ENCODE results near the gene SLC35F2.
"Not testable (repeated sequence)": the region's sequence is repeated elsewhere in the genome, so short reads cannot be mapped to it uniquely, and the experiment has no call there.

The SLC35F2 gene

GRCh38 chr11:107789767-107790166 is 68.8 kb downstream of the SLC35F2 start:
- no peak for DNase-seq (ENCODE audit: low read depth in 2 of 2)

- no peak for DNase-seq (ENCODE audit: low read depth in 2 of 2)
These were observed 70.9 kb downstream of the SLC35F2 start for GRCh38 chr11:107787733-107788132.

GRCh38 chr11:107785401-107785800 is 73.2 kb downstream of the SLC35F2 start:
- peak in 1 of 2 experiments; percentile 17 for DNase-seq (ENCODE audit: low read depth in 2 of 2)

GRCh38 chr11:107783121-107783520 is 75.5 kb downstream of the SLC35F2 start:
- DNase-seq (ENCODE audit: low read depth in 2 of 2), result no peak

- DNase-seq (ENCODE audit: low read depth in 2 of 2), result no peak
These were observed 77.8 kb downstream of the SLC35F2 start for GRCh38 chr11:107780775-107781174.

- no peak for DNase-seq (ENCODE audit: low read depth in 2 of 2)
These were observed 78.5 kb downstream of the SLC35F2 start for GRCh38 chr11:107780136-107780535.

GRCh38 chr11:107778839-107779517 is 79.6 kb downstream of the SLC35F2 start:
- DNase-seq (ENCODE audit: low read depth in 2 of 2), result no peak

GRCh38 chr11:107777110-107777509 is 81.5 kb downstream of the SLC35F2 start:
- no peak for DNase-seq (ENCODE audit: low read depth in 2 of 2)

GRCh38 chr11:107776062-107776461 is 82.5 kb downstream of the SLC35F2 start:
- DNase-seq (ENCODE audit: low read depth in 2 of 2), result no peak

GRCh38 chr11:107770551-107770951 is 88.0 kb downstream of the SLC35F2 start:
- DNase-seq (ENCODE audit: low read depth in 2 of 2), result no peak

GRCh38 chr11:107769189-107769588 is 89.4 kb downstream of the SLC35F2 start:
- no peak for DNase-seq (ENCODE audit: low read depth in 2 of 2)

- DNase-seq (ENCODE audit: low read depth in 2 of 2), result not testable (repeated sequence)
These were observed 99.8 kb downstream of the SLC35F2 start for GRCh38 chr11:107758719-107759355.

GRCh38 chr11:107757661-107758060 is 100.9 kb downstream of the SLC35F2 start:
- no peak for DNase-seq (ENCODE audit: low read depth in 2 of 2)

GRCh38 chr11:107756553-107756952 is 102.0 kb downstream of the SLC35F2 start:
- no peak for DNase-seq (ENCODE audit: low read depth in 2 of 2)

- DNase-seq (ENCODE audit: low read depth in 2 of 2), result no peak
These were observed 105.4 kb downstream of the SLC35F2 start for GRCh38 chr11:107752949-107753822.

- DNase-seq (ENCODE audit: low read depth in 2 of 2), result no peak
These were observed 106.1 kb downstream of the SLC35F2 start for GRCh38 chr11:107752508-107752907.

- DNase-seq (ENCODE audit: low read depth in 2 of 2), result no peak
These were observed 107.5 kb downstream of the SLC35F2 start for GRCh38 chr11:107751082-107751481.

GRCh38 chr11:107750313-107750712 is 108.3 kb downstream of the SLC35F2 start:
- no peak for DNase-seq (ENCODE audit: low read depth in 2 of 2)

GRCh38 chr11:107747622-107748021 is 111.0 kb downstream of the SLC35F2 start:
- no peak for DNase-seq (ENCODE audit: low read depth in 2 of 2)

- DNase-seq (ENCODE audit: low read depth in 2 of 2), result no peak
These were observed 113.9 kb downstream of the SLC35F2 start for GRCh38 chr11:107744736-107745135.

- DNase-seq (ENCODE audit: low read depth in 2 of 2), result no peak
These were observed 115.4 kb downstream of the SLC35F2 start for GRCh38 chr11:107743191-107743590.

- DNase-seq (ENCODE audit: low read depth in 2 of 2), result no peak
These were observed 117.4 kb downstream of the SLC35F2 start for GRCh38 chr11:107741044-107741823.

Measured in stimulated activated CD4-positive, alpha-beta T cell treated with anti-CD3 and anti-CD28 coated beads, Interleukin-12 subunit alpha, Interleukin-12 subunit beta, amount 100 ng/mL, for 24 hours (primary cell).